GM21528 (cell line): ENCODE data around the gene ZNG1A.
"Not testable (repeated sequence)": the region's sequence is repeated elsewhere in the genome, so short reads cannot be mapped to it uniquely, and the experiment has no call there.

Source experiments
- ATAC-seq: cut with Tn5 transposase; IDR thresholded peaks from one replicate; pipeline ENCODE4 v1.9.1; 2021; ENCODE audit warnings: mild to moderate bottlenecking, moderate library complexity; ENCODE audit not compliant: unreplicated experiment, low FRiP score

The ZNG1A gene

GRCh38 chr9:100430-100829, 78.4 kb downstream of the ZNG1A start:
- ATAC-seq: not testable (repeated sequence)

GRCh38 chr9:99867-100266, 79.0 kb downstream of the ZNG1A start:
- ATAC-seq: not testable (repeated sequence)

- not testable (repeated sequence) for ATAC-seq
Measured at GRCh38 chr9:98775-99174, 80.1 kb downstream of the ZNG1A start.

- not testable (repeated sequence) for ATAC-seq
Measured at GRCh38 chr9:94992-95391, 83.9 kb downstream of the ZNG1A start.

- ATAC-seq: not testable (repeated sequence)
Measured at GRCh38 chr9:94323-94722, 84.5 kb downstream of the ZNG1A start.

- not testable (repeated sequence) for ATAC-seq
Measured at GRCh38 chr9:93909-94308, 84.9 kb downstream of the ZNG1A start.

GRCh38 chr9:90851-91250, 88.0 kb downstream of the ZNG1A start:
- not testable (repeated sequence) for ATAC-seq

GRCh38 chr9:88396-89037, 90.3 kb downstream of the ZNG1A start:
- ATAC-seq: peak; percentile 84

GRCh38 chr9:87860-88259, 91.0 kb downstream of the ZNG1A start:
- ATAC-seq: not testable (repeated sequence)

GRCh38 chr9:87105-87504, 91.8 kb downstream of the ZNG1A start:
- ATAC-seq: not testable (repeated sequence)

- not testable (repeated sequence) for ATAC-seq
Measured at GRCh38 chr9:86697-87096, 92.2 kb downstream of the ZNG1A start.

GRCh38 chr9:82932-83689, 95.7 kb downstream of the ZNG1A start:
- ATAC-seq: not testable (repeated sequence)

GRCh38 chr9:78333-78732, 100.5 kb downstream of the ZNG1A start:
- ATAC-seq: not testable (repeated sequence)

- ATAC-seq: not testable (repeated sequence)
Measured at GRCh38 chr9:76389-76788, 102.5 kb downstream of the ZNG1A start.

GRCh38 chr9:73900-74525, 104.8 kb downstream of the ZNG1A start:
- not testable (repeated sequence) for ATAC-seq

- ATAC-seq: not testable (repeated sequence)
Measured at GRCh38 chr9:73076-73899, 105.6 kb downstream of the ZNG1A start.
